DMS53 treated with DMSO at 0.1 percent for 48 hours (cell line): ENCODE measurements around the gene DDHD1.
"Not testable (repeated sequence)": the region's sequence is repeated elsewhere in the genome, so short reads cannot be mapped to it uniquely, and the experiment has no call there.

Source experiments
- DNase-seq: peaks from one replicate; lab custom pipeline; 2025; ENCODE audit not compliant: unreplicated experiment; lab: John Stamatoyannopoulos, UW

Gene DDHD1

GRCh38 chr14:53152184-53152886, 788 bp downstream of the DDHD1 start:
- DNase-seq = peak; percentile 7

- DNase-seq = no peak
These were observed 1.5 kb downstream of the DDHD1 start for GRCh38 chr14:53151523-53152183.

- no peak for DNase-seq
These were observed 3.3 kb downstream of the DDHD1 start for GRCh38 chr14:53149668-53150316.

GRCh38 chr14:53148671-53149070, 4.5 kb downstream of the DDHD1 start:
- no peak for DNase-seq

- DNase-seq = no peak
These were observed 5.2 kb downstream of the DDHD1 start for GRCh38 chr14:53147893-53148292.

- no peak for DNase-seq
These were observed 5.9 kb downstream of the DDHD1 start for GRCh38 chr14:53147208-53147607.

- no peak for DNase-seq
These were observed 6.4 kb downstream of the DDHD1 start for GRCh38 chr14:53146739-53147138.

- no peak for DNase-seq
These were observed 8.9 kb downstream of the DDHD1 start for GRCh38 chr14:53144244-53144643.

- no peak for DNase-seq
These were observed 12.5 kb downstream of the DDHD1 start for GRCh38 chr14:53140585-53140984.

- no peak for DNase-seq
These were observed 15.4 kb downstream of the DDHD1 start for GRCh38 chr14:53137568-53138203.

- DNase-seq = not testable (repeated sequence)
These were observed 22.6 kb downstream of the DDHD1 start for GRCh38 chr14:53130491-53130890.

- no peak for DNase-seq
These were observed 24.7 kb downstream of the DDHD1 start for GRCh38 chr14:53128303-53129028.

- no peak for DNase-seq
These were observed 25.3 kb downstream of the DDHD1 start for GRCh38 chr14:53127832-53128231.

GRCh38 chr14:53127151-53127550, 26.0 kb downstream of the DDHD1 start:
- DNase-seq = no peak

- no peak for DNase-seq
These were observed 26.4 kb downstream of the DDHD1 start for GRCh38 chr14:53126731-53127130.

- DNase-seq = no peak
These were observed 28.3 kb downstream of the DDHD1 start for GRCh38 chr14:53124786-53125185.

- DNase-seq = not testable (repeated sequence)
These were observed 31.7 kb downstream of the DDHD1 start for GRCh38 chr14:53121419-53121818.

- DNase-seq = not testable (repeated sequence)
These were observed 35.6 kb downstream of the DDHD1 start for GRCh38 chr14:53117479-53117878.

GRCh38 chr14:53113989-53114388, 39.1 kb downstream of the DDHD1 start:
- DNase-seq = no peak

GRCh38 chr14:53110096-53110495, 43.0 kb downstream of the DDHD1 start:
- no peak for DNase-seq
